NT2/D1 (cell line): ENCODE results near the gene DSG2.

Experiments used
- SUZ12 ChIP-seq: IDR thresholded peaks from 2 replicates; pipeline ENCODE4 v1.6.1; 2011; ENCODE audit not compliant: insufficient read length, insufficient read depth; ENCODE audit errors: extremely low read depth
- YY1 ChIP-seq: IDR thresholded peaks from 2 replicates; pipeline ENCODE4 v1.6.1; 2011; ENCODE audit not compliant: insufficient read length, insufficient read depth
- ZNF274 ChIP-seq: IDR thresholded peaks from 2 replicates; pipeline ENCODE4 v1.6.1; 2011; ENCODE audit warnings: mild to moderate bottlenecking, low read depth, low read length

DNA sequence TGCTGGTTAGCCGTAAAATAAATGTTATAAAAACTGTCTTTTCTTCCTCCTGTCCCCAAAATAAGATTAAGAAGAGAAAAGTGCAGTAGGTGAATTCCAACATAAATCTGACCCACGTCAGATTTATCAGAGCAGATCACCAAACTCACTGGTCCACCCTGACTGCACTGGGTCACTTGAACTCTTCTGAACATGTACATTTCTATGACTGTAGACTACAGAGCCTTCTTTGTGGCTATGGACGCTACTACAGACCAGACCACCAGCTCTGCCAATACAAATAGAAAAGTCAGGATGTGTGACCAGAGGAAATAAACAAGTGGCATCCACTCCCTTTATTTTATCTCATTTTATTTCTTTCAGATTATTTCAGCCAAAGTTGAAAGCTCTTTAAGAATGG, 11.6 kb downstream of the DSG2 start:
- no peak for TF ChIP-seq SUZ12
- TF ChIP-seq YY1 = no peak
- no peak for TF ChIP-seq ZNF274
